Islet of Langerhans (tissue), 1 donor: ENCODE data around the gene COQ7.

Experiments
- FAIRE-seq: peaks from one replicate; lab custom pipeline; 2011; peaks lifted over from hg19 to GRCh38; lab: Jason Lieb, UNC

The COQ7 gene

GRCh38 chr16:19067349-19068236 lies at the start of gene COQ7:
TSS of gene COQ7 (plus strand) at chr16:19067614. CDS start at chr16:19067665, 51 bp downstream.
- FAIRE-seq = peak; percentile 99

GRCh38 chr16:19020689-19021088 lies 46.7 kb upstream of the COQ7 start:
- no peak for FAIRE-seq

DNA sequence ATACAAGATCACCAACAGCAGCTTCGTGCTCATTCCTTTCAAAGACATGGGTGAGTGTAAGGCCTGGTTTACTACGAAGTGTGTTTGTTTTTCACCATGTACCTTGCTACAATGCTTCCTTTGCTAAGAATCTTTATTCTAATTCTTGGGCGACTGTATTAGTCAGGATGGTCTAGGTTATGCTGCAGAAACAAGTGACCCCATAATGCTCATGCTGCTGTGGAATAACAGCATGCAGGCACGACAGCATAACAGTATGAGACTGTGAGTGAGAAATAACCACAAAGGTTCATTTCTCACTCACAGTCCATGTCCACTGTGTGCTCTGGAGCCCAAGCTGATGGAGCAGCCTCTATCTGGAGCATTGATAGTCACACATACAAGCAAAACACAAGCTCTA lies 45.7 kb upstream of the COQ7 start:
- no peak for FAIRE-seq

DNA sequence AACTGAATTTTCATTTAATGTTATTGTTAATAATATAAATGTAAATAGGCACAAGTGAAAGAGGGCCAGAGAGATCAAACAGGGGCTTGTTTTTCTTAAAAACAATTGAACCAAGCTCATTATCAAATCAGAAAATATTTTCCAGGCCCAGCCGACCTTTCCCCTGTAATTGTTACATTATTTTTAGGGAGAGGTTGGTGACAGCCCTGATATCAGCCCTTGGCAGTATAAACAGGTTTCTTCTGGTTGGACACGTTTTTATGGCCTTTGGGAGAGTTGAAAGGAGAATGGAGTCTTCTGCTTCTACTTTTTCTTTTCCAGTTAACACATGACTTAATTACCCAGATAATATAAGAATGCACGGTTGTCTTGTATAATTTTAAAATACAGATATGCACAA lies 40.0 kb upstream of the COQ7 start:
- no peak for FAIRE-seq

GRCh38 chr16:19029980-19030379 lies 37.4 kb upstream of the COQ7 start:
- FAIRE-seq = no peak

DNA sequence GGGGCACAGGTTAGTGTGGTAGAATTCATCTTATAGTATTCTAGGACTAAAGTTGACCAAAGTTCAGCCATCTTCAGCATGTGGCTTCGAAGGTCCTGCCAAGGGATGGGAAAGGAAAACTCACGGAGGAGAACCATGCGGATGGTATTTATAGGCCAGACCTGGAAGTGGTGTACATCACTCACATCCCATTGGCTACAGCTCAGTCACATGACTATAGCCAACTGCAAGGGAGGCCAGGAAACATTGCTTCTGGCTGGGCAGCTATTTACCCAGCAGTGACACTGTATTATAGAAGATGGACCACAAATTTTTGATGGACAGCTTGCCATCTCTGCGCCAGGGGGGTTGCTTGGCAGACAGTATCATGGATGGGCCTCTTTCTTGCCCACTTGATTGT lies 35.7 kb upstream of the COQ7 start:
- no peak for FAIRE-seq

DNA sequence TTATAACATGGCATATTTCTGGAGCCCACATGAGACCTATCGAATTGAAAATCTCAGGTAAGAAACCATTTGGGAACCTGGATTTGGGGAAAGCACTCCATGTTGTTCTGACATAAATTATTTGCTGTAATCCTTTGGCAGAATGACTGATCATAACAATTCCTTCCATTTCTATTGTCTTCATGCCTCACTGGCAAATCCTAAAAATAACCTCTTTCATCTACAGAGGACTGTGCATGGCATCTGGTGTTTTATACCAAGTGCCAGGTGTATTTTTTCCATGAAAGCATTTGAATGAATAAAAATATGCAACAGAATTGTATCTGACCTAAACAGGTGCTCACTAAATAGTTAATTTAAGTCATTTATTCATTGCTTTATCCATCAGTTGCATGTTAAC lies 33.7 kb upstream of the COQ7 start:
- no peak for FAIRE-seq

- FAIRE-seq = no peak
Observed at GRCh38 chr16:19040400-19040799, 27.0 kb upstream of the COQ7 start.

DNA sequence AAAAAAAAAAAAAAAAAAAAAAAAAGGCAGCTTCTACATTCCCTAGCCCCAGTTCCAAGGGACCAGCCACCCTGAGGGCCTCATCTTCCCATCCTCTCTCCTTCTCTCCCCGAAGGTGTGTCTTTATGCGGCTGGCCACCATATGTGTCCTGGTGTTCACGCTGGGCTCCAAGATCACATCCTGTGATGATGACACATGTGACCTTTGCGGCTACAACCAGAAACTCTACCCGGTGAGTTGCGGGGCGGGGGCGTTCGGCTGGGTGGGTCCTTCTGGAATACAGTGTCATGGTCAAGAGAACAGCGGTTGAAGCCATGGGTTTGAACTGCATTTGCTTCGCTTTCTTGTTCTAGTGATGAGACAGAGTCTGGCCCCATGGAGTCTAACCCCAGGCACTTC lies 22.6 kb upstream of the COQ7 start:
- no peak for FAIRE-seq

- no peak for FAIRE-seq
Observed at GRCh38 chr16:19046062-19046461, 21.4 kb upstream of the COQ7 start.

- no peak for FAIRE-seq
Observed at GRCh38 chr16:19062706-19063105, 4.7 kb upstream of the COQ7 start.

GRCh38 chr16:19066988-19067348 lies 446 bp upstream of the COQ7 start:
- FAIRE-seq = no peak

GRCh38 chr16:19068237-19068815 lies 912 bp downstream of the COQ7 start:
- FAIRE-seq = no peak

DNA sequence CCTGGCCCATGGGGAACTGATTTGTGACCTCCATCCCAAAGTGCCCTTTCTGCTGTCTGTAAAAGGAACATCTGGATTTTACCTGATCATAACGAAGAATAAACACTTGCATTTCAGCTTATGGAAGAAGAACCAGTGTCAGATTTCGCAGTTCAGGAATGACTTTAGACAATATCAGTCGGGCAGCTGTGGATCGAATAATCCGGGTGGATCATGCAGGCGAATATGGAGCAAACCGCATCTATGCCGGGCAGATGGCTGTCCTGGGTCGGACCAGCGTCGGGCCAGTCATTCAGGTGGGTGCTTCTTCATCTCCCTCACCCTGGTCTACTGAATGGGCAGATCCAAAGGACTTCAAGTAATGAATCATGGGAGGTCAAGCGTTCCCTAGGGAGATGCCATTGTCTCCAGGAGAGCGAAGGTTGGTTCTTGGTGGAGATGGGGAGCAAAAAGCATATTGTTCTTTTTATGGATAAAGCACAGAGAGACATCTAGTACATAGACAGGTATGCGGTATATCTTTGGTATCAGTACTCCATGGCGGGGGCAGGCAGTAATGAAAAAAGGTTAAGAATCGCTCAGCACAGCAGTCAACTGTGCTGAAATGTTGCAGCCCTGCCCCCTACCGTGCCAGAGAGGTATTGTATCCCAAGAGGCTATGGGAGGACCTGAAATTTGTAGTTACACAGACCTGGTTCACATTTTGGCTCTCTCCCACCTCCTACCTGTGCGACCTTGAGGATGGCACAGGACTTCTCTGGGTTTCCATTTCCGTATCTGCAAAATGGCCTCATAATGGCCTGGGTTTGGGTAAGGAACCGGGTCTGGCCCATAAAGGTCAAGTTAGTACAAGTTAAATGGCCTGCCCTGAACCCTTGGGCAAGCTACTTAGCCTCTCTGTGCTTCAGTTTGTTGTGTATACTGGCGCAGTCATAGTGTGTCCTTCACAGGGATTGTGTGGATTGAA lies 4.7 kb downstream of the COQ7 start:
- no peak for FAIRE-seq

- FAIRE-seq = no peak
Observed at GRCh38 chr16:19073344-19073743, 5.9 kb downstream of the COQ7 start.

GRCh38 chr16:19073863-19074262 lies 6.4 kb downstream of the COQ7 start:
- FAIRE-seq = no peak

DNA sequence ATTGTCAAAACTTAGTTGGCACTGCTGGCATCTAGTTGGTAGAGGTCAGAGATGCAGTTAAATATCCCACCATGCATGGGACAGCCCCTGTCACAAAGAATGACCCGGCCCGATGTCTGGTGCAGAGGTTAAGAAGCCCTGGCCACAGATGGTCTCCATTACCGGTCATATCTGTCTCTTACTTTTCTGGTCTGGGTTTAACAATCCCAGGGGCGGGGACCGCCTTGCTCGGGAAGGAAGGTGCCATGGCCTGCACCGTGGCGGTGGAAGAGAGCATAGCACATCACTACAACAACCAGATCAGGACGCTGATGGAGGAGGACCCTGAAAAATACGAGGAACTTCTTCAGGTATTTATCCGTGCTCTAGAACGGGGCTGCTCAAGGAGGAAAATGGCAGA lies 8.1 kb downstream of the COQ7 start:
- no peak for FAIRE-seq

GRCh38 chr16:19077879-19078278 lies 10.5 kb downstream of the COQ7 start:
- no peak for FAIRE-seq

DNA sequence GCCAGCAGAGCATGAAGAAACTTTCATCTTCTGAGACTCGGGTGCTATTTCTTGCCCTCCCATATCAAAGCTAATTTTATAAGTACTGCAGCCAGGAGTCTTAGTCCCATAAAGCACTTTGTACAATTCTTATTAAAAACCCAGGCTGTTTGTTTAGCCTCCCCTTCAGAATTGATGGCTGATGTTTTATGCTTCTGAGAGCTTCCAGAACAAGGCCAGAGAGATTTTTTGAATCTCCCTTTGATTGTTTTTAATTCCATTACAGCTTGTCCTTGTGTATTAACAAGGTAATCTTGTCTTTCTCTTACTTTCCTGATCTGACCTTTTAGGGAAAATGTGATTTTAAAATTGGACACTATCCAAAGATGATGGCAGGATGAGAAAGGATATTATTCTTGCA lies 16.3 kb downstream of the COQ7 start:
- no peak for FAIRE-seq

- no peak for FAIRE-seq
Observed at GRCh38 chr16:19084139-19084538, 16.7 kb downstream of the COQ7 start.

DNA sequence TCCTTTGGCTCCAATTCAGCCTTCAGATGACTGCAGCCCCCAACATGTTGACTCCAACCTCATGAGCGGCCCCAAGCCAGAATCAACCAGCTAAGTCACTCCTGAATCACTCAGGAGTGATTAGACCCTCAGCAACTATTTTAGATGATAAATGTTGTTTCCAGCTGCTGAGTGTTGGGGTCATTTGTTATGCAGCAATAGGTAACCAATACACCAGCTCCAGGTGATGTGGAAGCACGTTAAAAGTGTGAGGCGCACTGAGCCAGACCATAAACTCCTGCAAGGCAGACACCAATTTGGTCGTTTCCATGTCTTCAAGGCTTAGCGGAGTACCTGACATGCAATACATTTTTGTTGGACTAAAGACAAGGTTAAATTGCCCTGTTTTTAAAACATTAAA lies 17.5 kb downstream of the COQ7 start:
- no peak for FAIRE-seq

DNA sequence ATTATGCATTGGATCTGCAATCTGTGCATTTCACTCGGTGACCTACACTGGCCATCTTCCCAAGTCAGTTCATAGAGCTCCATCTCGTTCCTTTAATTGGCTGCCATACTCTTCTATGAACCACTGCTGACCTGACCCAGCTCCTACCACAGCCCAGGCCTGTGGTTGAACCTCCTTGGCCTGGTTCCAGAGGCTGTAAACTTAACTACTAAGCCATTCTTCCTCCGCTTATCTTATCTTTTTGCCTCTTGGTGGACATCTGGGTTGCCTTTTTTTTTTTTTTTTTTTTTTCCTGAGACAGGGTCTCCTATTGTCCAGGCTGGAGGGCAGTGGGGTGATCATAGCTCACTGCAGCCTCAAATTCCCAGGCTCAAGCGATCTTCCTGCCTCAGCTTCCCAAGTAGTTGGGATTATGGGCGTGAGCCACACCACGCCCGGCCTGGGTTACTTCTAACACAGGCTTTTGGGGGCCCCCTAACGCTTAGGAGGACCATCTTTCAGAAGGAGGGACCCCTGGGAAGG lies 18.3 kb downstream of the COQ7 start:
- no peak for FAIRE-seq
